Neural progenitor cell (in vitro differentiated cells): Measurements from ENCODE around the gene GPR62.

ENCODE experiments used
- CTCF ChIP-seq: fragments of 200-600 bp; sonication (generic); IDR thresholded peaks from 2 replicates; pipeline ENCODE4 v1.5.1; 2017; ENCODE audit warnings: antibody characterized with exemption, mild to moderate bottlenecking
- EZH2phosphoT487 ChIP-seq: fragments of 200-600 bp; sonication (generic); IDR thresholded peaks from 2 replicates; pipeline ENCODE4 v1.6.1; 2017; ENCODE audit warnings: antibody characterized with exemption

DNA sequence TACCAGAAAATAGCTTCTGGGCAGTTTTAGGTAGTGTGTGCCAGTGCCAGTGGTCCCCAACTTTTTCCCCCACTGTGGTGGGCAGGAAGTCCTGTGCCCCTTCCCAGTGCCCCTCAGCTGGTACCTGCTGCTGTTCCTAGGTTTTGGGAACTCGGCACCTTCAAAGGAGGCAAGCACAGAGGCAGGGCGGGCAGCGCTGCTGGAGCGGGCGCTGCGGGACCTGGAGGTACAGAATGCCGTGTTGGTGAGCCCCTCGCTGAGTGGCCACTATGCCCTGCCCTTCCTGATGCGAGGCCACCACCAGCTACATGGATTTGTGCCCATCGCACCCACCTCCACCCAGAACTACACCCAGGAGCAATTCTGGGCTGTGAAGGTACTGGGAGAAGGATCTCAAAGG is 25.1 kb downstream of the GPR62 start:
- TF ChIP-seq CTCF = no peak
- no peak for TF ChIP-seq EZH2phosphoT487
